HG03139 (cell line): ENCODE data around the gene LRRC34.

Experiments
- ATAC-seq: cut with Tn5 transposase; IDR thresholded peaks from one replicate; pipeline ENCODE4 v1.9.1; 2021; ENCODE audit not compliant: unreplicated experiment

The LRRC34 gene

GRCh38 chr3:169812332-169813235, at the start of gene LRRC34, which contains the start of gene LRRIQ4:
TSS of gene LRRC34 (minus strand) at chr3:169812904. CDS start at chr3:169812548, 356 bp downstream.
TSS of gene LRRIQ4 (plus strand) at chr3:169812870. CDS start at chr3:169821922, 9,052 bp downstream.
- peak; percentile 67 for ATAC-seq

- no peak for ATAC-seq
These were observed 49.2 kb upstream of the LRRC34 start for GRCh38 chr3:169861871-169862270.

GRCh38 chr3:169857811-169858210, 45.1 kb upstream of the LRRC34 start:
- ATAC-seq, result no peak

- no peak for ATAC-seq
These were observed 42.8 kb upstream of the LRRC34 start for GRCh38 chr3:169855514-169855913.

DNA sequence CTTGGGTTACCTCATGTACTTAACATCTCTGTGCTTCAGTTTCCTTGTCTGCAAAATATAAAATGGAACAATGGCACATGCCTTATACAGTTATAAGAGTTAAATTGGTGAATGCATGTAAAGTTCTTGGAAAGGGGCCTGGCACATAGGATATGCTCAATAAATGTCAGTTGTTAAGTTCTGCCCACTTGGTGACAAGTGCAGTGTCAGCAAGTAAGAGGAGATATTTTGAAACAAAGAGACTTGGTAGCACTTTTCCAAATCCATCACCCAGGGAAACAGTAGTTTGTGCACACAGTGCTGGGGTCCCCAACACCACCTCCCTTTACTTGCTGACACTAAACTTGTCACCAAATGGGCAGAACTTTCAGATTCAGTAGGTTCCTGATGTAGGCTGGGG, 37.9 kb upstream of the LRRC34 start:
- no peak for ATAC-seq

DNA sequence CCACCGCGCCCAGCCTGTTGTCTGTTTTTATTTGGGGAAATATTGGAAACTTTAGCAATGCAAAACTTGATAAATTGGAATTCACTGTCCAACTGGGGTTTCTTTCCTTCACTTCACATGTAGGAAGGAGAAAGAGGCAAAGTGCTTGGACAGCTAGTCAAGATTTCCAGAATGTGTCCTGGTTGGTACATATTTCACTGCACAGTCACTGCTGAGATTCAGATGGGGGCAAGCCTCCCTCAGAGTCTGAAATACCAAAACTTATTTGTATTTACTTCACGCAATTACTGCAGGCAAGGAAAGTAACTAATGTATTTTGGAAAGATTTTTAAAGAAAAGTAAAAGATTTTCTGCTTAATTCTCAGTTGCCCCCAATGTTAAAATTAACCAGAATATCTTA, 36.0 kb upstream of the LRRC34 start:
- no peak for ATAC-seq

GRCh38 chr3:169847896-169848295, 35.2 kb upstream of the LRRC34 start:
- ATAC-seq, result no peak

DNA sequence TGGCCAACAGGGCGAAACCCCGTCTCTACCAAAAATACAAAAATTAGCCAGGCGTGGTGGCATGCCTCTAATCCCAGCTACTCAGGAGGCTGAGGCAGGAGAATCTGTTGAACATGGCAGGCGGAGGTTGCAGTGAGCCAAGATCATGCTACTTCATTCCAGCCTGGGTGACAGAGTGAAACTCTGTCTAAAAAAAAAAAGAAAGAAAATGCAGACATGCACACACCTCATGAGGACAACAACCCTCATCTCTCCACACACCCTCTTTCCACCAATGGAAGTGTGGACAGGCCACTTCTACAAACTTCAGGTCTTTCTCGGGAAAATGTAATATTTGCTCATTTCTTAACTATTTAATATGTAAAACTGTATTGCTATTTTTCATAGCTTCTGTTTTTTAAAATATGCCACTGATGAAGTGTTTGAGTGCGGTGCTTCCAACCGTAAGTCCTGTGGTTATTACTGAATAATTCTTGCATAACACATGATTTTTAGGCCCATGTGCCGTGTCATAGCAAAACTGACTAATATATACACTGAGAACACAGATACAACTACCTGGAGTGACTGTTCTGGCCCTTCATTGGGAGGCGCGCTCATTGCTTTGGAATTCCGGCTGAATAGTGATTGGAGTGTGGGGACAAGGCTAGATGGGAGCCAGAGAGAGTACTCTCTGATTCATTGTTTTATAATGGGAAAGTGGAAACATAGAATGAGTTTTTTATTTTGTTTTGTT, 33.9 kb upstream of the LRRC34 start:
- ATAC-seq, result peak; percentile 87

DNA sequence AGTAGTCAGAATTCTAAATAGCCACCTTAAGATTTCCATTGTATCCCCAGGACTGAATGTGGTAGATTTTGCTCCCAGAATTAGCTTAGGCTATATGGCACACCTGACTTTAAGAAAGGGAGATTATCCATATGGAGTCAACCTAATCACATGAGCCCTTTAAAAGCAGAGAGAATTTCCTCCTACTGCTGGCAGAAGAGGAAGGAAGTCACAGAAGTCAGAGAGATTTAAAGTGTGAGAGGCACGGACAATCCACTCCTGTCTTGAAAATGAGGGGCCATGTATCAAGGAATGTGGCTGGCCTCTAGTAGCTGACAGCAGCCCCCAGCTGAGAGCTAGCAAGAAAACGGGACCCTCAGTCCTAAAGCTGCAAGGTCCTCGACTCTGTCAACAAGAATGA, 30.3 kb upstream of the LRRC34 start:
- no peak for ATAC-seq

DNA sequence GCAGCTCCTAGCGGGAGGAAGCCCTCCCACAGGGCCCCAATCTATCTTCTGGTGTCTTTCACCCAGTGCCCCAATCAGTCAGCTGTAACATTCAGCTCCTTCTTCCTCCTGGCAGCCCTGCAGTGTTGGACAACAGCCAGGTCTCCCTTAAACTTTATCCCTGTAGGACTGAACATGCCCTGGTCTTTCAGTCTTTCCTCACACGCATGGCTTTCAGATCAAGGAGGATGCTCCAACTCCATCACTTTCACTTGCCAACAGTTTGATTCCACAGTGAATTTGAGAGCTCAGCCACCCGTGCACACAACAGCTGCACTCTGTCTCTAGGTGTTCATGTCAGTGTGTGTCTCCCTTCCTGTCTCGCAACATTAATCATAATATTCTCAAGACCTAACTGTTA, 28.5 kb upstream of the LRRC34 start:
- peak; percentile 59 for ATAC-seq

DNA sequence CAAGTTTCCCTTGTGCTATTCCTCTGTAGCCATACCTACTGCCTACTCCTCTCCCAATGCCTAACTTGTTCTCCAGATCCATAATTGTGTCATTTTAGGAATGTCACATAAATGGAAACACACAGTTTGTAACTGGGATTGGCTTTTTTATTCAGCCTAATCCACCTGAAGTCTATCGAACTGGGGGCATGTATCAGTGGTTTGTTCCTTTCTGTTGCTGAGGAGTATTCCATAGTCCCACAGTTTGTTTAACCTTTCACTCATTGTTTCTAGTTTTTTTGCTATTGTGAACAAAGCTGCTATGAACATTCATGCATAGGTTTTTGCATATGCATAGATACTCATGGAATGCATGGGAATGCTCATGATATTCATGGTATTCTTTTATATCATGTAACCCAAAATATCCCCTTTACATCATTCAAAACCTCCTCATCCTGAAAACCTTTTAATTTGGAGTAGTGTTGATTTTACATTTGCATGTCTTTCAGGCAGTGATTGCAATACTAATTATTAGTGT, 25.9 kb upstream of the LRRC34 start:
- no peak for ATAC-seq

DNA sequence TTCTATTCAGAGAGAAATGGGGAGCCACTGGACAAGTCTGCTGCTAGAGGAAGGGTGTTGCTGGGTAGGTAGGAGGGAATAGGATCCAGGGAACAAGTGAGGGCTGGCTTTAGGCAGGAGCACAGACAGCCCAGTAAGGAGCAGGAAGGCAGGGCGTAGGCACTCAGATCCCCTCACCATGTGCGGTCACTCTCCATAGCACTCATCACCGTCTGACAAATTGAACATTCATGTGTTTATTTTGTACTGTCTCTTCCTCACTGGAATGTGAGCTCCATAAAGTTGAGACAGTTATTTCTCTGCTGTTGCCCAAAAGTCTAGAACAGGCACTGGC, 24.2 kb upstream of the LRRC34 start:
- ATAC-seq, result no peak

GRCh38 chr3:169836078-169836941, 23.6 kb upstream of the LRRC34 start:
- ATAC-seq, result peak; percentile 88

DNA sequence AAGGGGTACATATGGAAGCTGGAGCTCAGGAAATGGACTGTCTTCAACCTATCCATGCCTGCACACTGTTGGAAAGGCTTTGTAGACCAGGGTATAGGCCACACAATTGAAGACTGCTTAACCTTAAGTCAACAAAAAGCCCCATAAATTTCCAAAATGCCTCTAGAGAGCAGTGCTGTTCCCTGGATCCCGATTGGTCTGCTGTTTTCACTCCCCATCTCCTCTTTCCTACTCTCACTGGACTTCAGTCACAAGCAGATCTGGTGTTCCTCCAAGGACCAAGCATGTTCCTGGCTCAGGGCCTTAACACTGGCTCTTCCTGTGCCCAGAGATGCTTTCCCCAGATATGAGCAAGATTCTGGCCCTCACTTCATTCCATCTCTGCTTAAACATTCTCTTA, 22.8 kb upstream of the LRRC34 start:
- no peak for ATAC-seq

- no peak for ATAC-seq
These were observed 15.0 kb upstream of the LRRC34 start for GRCh38 chr3:169827712-169828111.

- no peak for ATAC-seq
These were observed 12.6 kb upstream of the LRRC34 start for GRCh38 chr3:169825316-169825715.

- ATAC-seq, result no peak
These were observed 10.3 kb upstream of the LRRC34 start for GRCh38 chr3:169822983-169823382.

DNA sequence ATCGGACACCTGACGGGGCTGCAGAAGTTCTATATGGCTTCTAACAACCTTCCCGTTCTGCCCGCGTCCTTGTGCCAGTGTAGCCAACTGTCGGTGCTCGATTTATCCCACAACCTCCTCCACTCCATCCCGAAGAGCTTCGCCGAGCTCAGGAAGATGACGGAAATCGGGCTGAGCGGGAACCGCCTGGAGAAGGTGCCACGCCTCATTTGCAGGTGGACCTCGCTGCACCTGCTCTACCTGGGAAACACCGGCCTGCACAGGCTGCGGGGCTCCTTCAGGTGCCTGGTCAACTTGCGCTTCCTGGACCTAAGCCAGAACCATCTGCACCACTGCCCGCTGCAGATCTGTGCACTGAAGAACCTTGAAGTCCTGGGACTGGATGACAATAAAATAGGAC, 9.8 kb upstream of the LRRC34 start:
- no peak for ATAC-seq

GRCh38 chr3:169822091-169822490, 9.4 kb upstream of the LRRC34 start:
- ATAC-seq, result no peak

- ATAC-seq, result no peak
These were observed 5.6 kb upstream of the LRRC34 start for GRCh38 chr3:169818316-169818715.

DNA sequence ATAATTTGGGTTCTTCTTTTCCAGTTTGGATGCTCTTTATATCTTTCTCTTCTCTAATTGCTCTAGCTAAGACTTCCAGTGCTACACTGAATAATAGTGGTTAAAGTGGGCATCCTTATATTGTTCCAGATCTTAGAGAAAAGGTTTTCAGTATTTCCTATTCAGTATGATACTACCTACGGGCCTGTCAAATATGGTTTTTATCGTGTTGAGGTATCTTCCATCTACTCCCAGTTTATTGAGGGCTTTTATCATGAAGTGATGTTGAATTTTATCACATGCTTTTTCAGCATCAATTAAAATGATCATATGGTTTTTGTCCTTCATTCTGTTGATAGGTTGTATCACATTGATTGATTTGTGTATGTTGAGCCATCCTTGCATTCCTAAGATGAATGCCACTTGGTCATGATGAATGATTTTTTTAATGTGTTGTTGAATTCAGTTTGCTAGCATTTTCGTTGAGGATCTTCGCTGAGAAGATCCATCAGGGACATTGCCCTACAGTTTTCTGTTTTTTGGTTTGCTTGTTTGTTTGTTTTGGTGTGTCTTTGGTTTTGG, 3.0 kb upstream of the LRRC34 start:
- ATAC-seq, result no peak
